ENCODE data around the gene NTM.

NTM gene

DNA sequence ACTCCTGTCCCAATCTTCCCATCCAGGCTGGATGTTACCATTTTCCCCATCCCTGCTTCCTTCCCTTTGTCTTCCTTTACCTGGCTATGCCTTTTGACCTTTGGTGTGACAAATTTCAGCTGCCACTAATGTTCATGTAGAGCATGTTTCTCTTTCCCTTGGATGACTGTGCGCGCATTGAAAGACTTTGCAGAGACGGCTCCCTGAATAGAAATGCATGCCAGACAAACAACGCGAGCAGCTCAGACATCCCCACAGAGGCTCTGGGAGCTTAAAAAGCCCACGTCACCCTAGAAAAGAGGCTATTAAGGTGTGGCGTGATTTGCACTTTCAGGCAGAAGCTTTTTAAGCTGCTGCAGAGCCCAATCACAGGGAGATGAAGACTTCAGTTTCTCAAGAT is 202.0 kb downstream of the NTM start:
- no peak for DNase-seq

DNA sequence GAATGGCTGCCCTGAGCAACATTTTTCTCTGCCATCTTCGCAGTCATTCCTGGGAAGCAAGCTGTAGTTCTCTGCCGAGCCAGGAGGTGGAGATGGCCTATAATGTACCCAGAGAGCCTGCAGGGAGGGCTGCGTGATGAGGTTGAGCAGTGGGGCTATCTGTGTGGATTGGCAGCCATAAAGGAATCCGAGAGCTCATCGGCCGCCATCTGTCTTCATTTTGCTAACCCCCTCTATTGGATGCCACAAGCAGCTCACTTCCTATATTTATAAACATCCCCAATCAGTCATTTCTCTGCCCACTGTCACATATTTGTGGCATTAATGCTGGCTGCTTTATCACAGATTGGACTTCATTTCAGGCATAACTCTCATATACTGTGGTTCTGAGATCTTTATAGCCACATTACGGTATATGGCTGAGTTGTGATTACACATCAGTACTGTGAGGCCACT is 209.5 kb downstream of the NTM start:
- no peak for DNase-seq

DNA sequence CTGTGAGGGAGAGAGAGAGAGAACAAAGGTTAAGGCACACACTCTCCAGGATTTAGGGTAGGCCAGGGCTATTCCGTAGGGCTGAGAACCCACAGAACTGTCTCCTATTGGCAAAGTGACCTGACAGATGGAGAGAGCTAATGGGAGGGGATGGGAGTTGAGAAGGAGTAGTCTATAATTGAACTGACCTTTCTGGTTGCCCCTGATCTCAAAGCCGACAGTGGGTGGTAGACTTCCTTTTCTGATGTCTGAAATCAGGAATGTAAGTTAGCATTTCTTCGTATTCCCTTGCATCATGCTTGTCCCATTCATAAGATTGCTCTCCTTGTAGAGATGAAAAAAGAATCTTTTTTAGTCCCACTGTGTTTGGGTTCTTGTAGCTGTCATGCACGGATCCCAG is 210.1 kb downstream of the NTM start:
- no peak for DNase-seq

DNA sequence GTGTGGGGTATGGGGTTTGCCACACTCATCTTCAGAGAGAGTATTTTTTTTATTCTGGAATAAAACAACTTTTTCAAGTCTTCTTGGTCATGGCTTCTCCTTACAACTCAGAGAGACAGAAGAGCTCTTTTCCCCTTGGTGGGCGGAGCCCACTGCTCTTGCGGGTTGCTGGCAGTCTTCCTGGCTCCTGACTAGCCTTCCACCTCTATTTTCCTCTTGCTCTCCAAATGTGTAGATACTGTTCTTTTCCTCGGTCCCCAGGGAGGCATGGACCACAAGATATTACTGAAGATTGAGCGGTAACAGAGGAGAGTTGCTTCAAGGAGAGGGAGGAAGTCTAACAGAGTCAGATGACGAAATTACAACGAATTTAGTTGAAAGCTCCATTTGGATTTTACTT is 210.6 kb downstream of the NTM start:
- DNase-seq = no peak

GRCh38 chr11:131582021-131582525 is 211.7 kb downstream of the NTM start:
- no peak for DNase-seq

DNA sequence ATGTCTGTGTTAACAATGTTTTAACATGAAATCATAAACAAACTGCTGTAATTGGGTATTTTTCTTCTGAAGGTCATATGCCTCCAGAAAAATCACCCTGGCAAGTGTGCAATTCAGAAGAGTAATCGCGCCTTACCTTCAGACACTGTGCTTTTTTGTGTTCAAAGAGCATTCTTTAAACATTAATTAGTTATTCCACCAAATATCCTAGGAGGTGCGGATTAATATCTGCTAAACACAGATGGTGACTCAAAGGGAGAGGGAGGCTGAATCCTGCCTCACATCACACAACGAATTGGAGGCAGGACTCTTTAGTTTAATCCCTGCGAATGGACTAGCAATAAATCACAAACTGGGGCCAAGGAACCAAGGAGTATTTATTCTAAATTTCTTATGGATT is 213.0 kb downstream of the NTM start:
- no peak for DNase-seq

GRCh38 chr11:131583938-131584337 is 213.5 kb downstream of the NTM start:
- no peak for DNase-seq

GRCh38 chr11:131584785-131585592 is 214.6 kb downstream of the NTM start:
- no peak for DNase-seq

- no peak for DNase-seq
Observed at GRCh38 chr11:131588057-131588456, 217.6 kb downstream of the NTM start.

- DNase-seq = no peak
Observed at GRCh38 chr11:131591051-131591461, 220.6 kb downstream of the NTM start.

DNA sequence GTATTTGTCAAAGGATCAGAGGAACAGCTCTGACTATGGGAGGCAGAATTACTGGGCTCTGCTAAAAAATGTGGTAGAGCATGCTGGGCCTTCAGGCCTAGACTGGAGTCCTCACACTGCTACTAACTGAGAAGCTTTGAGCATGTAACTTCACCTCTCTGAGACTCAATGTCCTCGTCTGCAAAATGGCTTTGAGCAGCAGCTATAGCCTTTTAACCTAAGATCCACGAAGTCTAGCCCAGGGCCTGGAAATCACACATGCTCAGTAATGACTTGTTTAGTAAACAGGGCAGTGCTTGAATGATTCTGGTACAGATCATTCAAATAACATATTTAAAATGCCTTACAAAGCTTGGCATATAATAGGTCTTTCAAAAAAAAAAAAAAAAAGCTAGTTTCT is 221.7 kb downstream of the NTM start:
- DNase-seq = no peak

DNA sequence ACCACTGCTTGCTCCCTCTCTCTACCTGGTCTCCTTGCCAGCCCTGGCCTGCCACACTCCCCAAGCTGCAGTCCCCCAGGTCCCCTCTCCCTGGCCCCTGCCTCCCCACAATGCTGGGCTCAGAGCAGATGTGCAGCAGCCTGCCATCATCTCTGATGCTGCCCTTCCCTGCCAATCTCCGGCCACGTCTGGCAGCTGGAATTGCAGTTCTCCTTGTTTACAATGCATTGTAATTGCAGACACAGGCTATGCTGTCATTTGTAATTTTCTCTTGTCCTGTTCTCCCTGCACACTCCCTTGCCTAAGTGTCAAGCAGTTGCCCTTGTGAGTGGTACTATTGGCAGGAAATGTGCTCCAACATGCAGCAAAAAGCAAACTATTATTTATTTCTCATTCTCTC is 222.3 kb downstream of the NTM start:
- DNase-seq = no peak

GRCh38 chr11:131593301-131593700 is 222.9 kb downstream of the NTM start:
- DNase-seq = no peak

- no peak for DNase-seq
Observed at GRCh38 chr11:131595797-131596196, 225.4 kb downstream of the NTM start.

DNA sequence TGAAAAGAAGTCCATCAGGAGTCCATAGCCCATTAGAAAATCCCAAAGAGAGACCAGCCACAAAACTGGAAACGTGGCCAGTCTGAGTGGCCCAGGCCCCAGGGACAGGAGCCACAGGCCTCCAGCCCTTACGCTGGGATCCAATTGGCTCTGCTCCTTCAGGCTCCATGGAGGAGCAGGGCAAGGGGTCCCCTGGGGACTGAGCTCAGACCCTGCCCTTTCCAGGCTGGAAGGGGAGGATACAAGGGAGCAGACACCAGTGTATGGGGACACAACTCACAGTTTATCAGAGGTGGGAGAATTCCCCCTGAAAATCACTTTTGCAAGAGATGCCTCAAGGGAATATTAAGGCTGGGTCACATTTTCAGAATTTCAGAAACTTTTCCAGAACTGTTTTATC is 227.5 kb downstream of the NTM start:
- no peak for DNase-seq

- DNase-seq = no peak
Observed at GRCh38 chr11:131598305-131598704, 227.9 kb downstream of the NTM start.

DNA sequence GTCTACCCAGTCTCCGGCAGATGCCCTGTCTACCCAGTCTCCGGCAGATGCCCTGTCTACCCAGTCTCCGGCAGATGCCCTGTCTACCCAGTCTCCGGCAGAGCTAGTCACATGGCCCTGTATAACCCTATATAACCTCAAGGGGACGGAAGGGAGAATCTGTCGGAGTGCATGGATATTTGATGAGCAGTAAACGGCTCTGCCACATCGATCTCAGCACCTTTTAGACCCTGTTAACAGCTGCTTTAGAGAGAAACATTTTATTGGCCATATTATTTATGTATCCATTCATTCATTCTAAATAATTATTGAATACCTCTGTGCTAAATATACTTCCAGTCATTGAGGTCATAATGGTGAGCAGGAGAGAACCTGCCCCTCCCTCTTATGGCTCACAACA is 228.9 kb downstream of the NTM start:
- no peak for DNase-seq

DNA sequence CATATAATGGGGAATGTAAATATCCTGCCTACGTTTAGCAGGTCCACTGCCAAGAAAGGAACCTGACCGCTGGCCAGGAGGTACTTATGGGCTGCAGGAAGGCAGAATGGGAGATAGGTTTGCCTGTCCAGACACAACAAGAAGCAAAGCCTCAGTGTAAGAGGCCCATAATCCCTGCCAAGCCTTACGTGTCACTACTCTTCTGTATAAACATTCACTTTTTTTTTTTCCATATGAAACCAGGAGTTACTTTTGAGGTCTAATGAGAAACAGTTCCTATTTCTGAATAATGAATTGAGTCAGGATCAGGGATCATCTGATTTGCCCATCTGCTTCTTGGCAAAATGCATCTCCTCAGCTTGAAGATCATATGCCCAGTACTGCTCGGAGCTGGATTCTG is 230.2 kb downstream of the NTM start:
- no peak for DNase-seq

GRCh38 chr11:131601586-131601985 is 231.2 kb downstream of the NTM start:
- DNase-seq = no peak

DNA sequence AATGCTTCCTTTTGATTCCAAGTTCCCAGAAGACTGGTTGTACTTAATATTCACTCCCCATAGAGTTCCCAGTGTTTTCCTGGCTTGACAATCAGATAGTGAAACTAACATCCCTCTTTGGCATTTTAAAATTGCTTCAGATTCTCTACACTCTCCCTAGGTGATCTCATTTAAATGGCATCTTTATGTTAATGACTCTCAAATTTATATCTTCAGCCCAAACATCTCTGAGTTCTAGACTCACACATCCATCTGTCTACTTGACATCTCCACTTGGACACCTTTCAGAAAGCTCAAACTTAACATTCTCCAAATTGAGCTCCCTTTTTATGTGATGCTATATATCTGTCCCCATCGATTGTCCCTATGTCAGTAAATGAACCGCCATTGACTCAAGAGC is 232.0 kb downstream of the NTM start:
- DNase-seq = no peak

GRCh38 chr11:131606811-131607335 is 236.5 kb downstream of the NTM start:
- DNase-seq = no peak

- DNase-seq = no peak
Observed at GRCh38 chr11:131609337-131609736, 238.9 kb downstream of the NTM start.

DNA sequence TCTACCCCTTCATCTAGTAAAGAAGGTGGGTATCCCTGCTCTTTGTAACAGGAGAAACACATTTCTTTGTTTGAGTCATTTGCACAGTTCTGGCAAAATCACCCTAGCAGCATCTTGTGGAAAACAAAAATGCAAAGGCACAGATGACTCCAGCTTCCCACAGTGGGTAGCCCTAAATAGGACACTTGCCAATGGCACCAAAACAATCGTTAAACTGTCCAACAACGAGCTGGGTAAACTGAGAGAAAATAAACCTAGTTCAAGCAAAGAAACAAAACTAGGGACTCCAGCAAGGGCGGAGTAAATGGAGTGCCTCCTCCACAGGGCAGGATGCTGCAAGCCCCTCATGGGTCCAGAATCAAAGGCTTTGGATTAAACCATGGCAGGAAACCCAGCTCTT is 239.5 kb downstream of the NTM start:
- no peak for DNase-seq

DNA sequence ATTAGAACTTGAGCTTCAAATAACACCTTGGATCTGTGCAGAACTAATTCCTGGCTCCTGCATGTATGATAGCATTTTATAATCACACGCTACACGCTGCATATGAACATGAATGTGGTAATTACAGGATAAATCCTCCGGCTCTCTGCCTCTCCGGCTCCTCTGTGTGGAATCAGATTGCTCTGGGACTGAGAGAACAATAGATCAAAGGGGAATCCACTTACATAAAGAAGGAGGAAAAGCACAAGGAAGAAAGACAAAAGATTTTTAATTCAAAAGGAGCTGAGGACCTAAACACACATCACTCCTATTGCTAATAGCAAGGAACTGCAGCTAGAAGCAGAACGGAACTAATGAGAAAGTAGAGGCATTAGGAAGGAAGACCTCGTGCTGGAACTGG is 240.9 kb downstream of the NTM start:
- no peak for DNase-seq

- DNase-seq = no peak
Observed at GRCh38 chr11:131612533-131612932, 242.1 kb downstream of the NTM start.
